OCI-LY1 (cell line): ENCODE results near the gene WSCD2.

Experiments used
- H2AFZ ChIP-seq: fragments of 200-600 bp; sonication (generic), shearing (Covaris generic); 2 replicates; pipeline ENCODE4 v1.6.0; 2014; ENCODE audit warnings: antibody characterized with exemption, mild to moderate bottlenecking, low read length
- H3F3A ChIP-seq: fragments of 200-600 bp; sonication (generic), shearing (Covaris generic); 2 replicates; pipeline ENCODE4 v1.6.0; 2014; ENCODE audit warnings: mild to moderate bottlenecking, antibody characterized with exemption, low read length, moderate library complexity; ENCODE audit not compliant: insufficient read depth
- H3K27ac ChIP-seq: fragments of 200-600 bp; sonication (generic); 2 replicates; pipeline ENCODE4 v1.5.1; 2014; ENCODE audit warnings: low read length, mixed run types, mild to moderate bottlenecking, low read depth; ENCODE audit not compliant: poor library complexity, severe bottlenecking
- H3K27me3 ChIP-seq: fragments of 200-600 bp; sonication (generic); 2 replicates; pipeline ENCODE4 v1.6.0; 2014; ENCODE audit warnings: antibody characterized with exemption, mild to moderate bottlenecking, low read length, moderate library complexity; ENCODE audit not compliant: insufficient read depth
- H3K36me3 ChIP-seq: fragments of 200-600 bp; sonication (generic); 2 replicates; pipeline ENCODE4 v1.6.1; 2014; ENCODE audit warnings: mild to moderate bottlenecking, antibody characterized with exemption, low read length, moderate library complexity, mixed read lengths; ENCODE audit not compliant: insufficient read depth
- H3K4me1 ChIP-seq: fragments of 200-600 bp; sonication (generic); 2 replicates; pipeline ENCODE4 v1.5.1; 2014; ENCODE audit warnings: mild to moderate bottlenecking, low read length, moderate library complexity; ENCODE audit not compliant: insufficient read depth, severe bottlenecking
- H3K4me2 ChIP-seq: fragments of 200-600 bp; sonication (generic), shearing (Covaris generic); 2 replicates; pipeline ENCODE4 v1.6.1; 2014; ENCODE audit warnings: low read length
- H3K4me3 ChIP-seq: fragments of 200-600 bp; sonication (generic); 2 replicates; pipeline ENCODE4 v1.5.1; 2014; ENCODE audit warnings: low read length, low read depth, mild to moderate bottlenecking, mixed read lengths; ENCODE audit not compliant: poor library complexity, severe bottlenecking
- H3K79me2 ChIP-seq: fragments of 200-600 bp; shearing (Covaris generic); 2 replicates; pipeline ENCODE4 v1.6.1; 2016; ENCODE audit warnings: mixed run types, low read length, mixed read lengths; ENCODE audit not compliant: insufficient read depth
- H3K9ac ChIP-seq: fragments of 200-600 bp; sonication (generic), shearing (Covaris generic); 2 replicates; pipeline ENCODE4 v1.6.1; 2014; ENCODE audit warnings: mild to moderate bottlenecking, low read length, mixed read lengths
- H3K9me2 ChIP-seq: fragments of 200-600 bp; sonication (generic), shearing (Covaris generic); 2 replicates; pipeline ENCODE4 v1.6.1; 2014; ENCODE audit warnings: low read depth, mild to moderate bottlenecking, low read length, mixed read lengths
- H3K9me3 ChIP-seq: fragments of 200-600 bp; shearing (Covaris generic); 2 replicates; pipeline ENCODE4 v1.6.1; 2014; ENCODE audit warnings: low read length, mixed read lengths
- H4K20me1 ChIP-seq: fragments of 200-600 bp; sonication (generic), shearing (Covaris generic); 2 replicates; pipeline ENCODE4 v1.6.0; 2016; ENCODE audit warnings: mild to moderate bottlenecking, low read length; ENCODE audit not compliant: insufficient read depth
- CTCF ChIP-seq: fragments of 200-600 bp; sonication (generic), shearing (Covaris generic); IDR thresholded peaks from 2 replicates; pipeline ENCODE4 v1.5.1; 2017; ENCODE audit warnings: mild to moderate bottlenecking, antibody characterized with exemption, low read length, moderate library complexity, mixed read lengths
- EZH2 ChIP-seq: fragments of 200-600 bp; sonication (generic), shearing (Covaris generic); IDR thresholded peaks from 2 replicates; pipeline ENCODE4 v1.8.0; 2017; ENCODE audit warnings: borderline replicate concordance, mixed run types, mild to moderate bottlenecking, antibody characterized with exemption, low read length, moderate library complexity, mixed read lengths

WSCD2 gene

GRCh38 chr12:108146035-108146893 lies 17.2 kb downstream of the WSCD2 start:
- Histone ChIP-seq H3K9me2 (no peaks in the 10 kb centered on the region), H3F3A (no peaks in the 10 kb centered on the region), H3K79me2 (no peaks in the 10 kb centered on the region), H3K4me2 (no peak overlapping the region), H4K20me1 (no peaks in the 10 kb centered on the region), H3K27ac (no peak overlapping the region), H3K36me3 (no peaks in the 10 kb centered on the region), H3K27me3 (no peaks in the 10 kb centered on the region), H3K4me1 (no peaks in the 10 kb centered on the region), H3K9ac (no peak overlapping the region), H2AFZ (no peak overlapping the region), H3K9me3 (no peaks in the 10 kb centered on the region), H3K4me3 (no peak overlapping the region)
- TF ChIP-seq EZH2 = no peak
- TF ChIP-seq CTCF = no peak

- no peak overlapping the region for H3K4me2 ChIP-seq
- no peaks in the 10 kb centered on the region for H4K20me1 ChIP-seq
- no peaks in the 10 kb centered on the region for H3K9me3 ChIP-seq
- H3K27ac ChIP-seq = no peak overlapping the region
- H3K9me2 ChIP-seq = no peaks in the 10 kb centered on the region
- no peaks in the 10 kb centered on the region for H3K36me3 ChIP-seq
- no peak for TF ChIP-seq EZH2
- TF ChIP-seq CTCF = no peak
- H3K27me3 ChIP-seq = no peaks in the 10 kb centered on the region
- no peak overlapping the region for H3K9ac ChIP-seq
- no peaks in the 10 kb centered on the region for H3K4me1 ChIP-seq
- no peaks in the 10 kb centered on the region for H3K79me2 ChIP-seq
- H2AFZ ChIP-seq = no peak overlapping the region
- no peak overlapping the region for H3K4me3 ChIP-seq
- no peaks in the 10 kb centered on the region for H3F3A ChIP-seq
Measured at GRCh38 chr12:108147279-108147678, 18.2 kb downstream of the WSCD2 start.

- Histone ChIP-seq H2AFZ (no peak overlapping the region), H3K4me3 (no peak overlapping the region), H3K4me2 (no peak overlapping the region), H3K9me3 (no peaks in the 10 kb centered on the region), H3K9ac (no peak overlapping the region), H3F3A (no peaks in the 10 kb centered on the region), H3K79me2 (no peaks in the 10 kb centered on the region), H3K4me1 (no peaks in the 10 kb centered on the region), H4K20me1 (no peaks in the 10 kb centered on the region), H3K27me3 (no peaks in the 10 kb centered on the region), H3K36me3 (no peaks in the 10 kb centered on the region), H3K9me2 (no peaks in the 10 kb centered on the region), H3K27ac (no peak overlapping the region)
- TF ChIP-seq EZH2 (no peak), CTCF (no peak)
Measured at GRCh38 chr12:108148521-108149074, 19.5 kb downstream of the WSCD2 start.
